ENCODE data around the gene C16orf54.
"Not testable (repeated sequence)": the region's sequence is repeated elsewhere in the genome, so short reads cannot be mapped to it uniquely, and the experiment has no call there.

The C16orf54 gene, protein sequence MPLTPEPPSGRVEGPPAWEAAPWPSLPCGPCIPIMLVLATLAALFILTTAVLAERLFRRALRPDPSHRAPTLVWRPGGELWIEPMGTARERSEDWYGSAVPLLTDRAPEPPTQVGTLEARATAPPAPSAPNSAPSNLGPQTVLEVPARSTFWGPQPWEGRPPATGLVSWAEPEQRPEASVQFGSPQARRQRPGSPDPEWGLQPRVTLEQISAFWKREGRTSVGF

GRCh38 chr16:29745853-29746345, at the start of gene C16orf54:
TSS of gene C16orf54 (minus strand) at chr16:29745990. CDS start at chr16:29744951, 1,039 bp downstream.
- peak; percentile 92 for DNase-seq

- DNase-seq = no peak
Measured at GRCh38 chr16:29794231-29794710, 48.5 kb upstream of the C16orf54 start.

GRCh38 chr16:29793153-29793552, 47.4 kb upstream of the C16orf54 start:
- DNase-seq = not testable (repeated sequence)

DNA sequence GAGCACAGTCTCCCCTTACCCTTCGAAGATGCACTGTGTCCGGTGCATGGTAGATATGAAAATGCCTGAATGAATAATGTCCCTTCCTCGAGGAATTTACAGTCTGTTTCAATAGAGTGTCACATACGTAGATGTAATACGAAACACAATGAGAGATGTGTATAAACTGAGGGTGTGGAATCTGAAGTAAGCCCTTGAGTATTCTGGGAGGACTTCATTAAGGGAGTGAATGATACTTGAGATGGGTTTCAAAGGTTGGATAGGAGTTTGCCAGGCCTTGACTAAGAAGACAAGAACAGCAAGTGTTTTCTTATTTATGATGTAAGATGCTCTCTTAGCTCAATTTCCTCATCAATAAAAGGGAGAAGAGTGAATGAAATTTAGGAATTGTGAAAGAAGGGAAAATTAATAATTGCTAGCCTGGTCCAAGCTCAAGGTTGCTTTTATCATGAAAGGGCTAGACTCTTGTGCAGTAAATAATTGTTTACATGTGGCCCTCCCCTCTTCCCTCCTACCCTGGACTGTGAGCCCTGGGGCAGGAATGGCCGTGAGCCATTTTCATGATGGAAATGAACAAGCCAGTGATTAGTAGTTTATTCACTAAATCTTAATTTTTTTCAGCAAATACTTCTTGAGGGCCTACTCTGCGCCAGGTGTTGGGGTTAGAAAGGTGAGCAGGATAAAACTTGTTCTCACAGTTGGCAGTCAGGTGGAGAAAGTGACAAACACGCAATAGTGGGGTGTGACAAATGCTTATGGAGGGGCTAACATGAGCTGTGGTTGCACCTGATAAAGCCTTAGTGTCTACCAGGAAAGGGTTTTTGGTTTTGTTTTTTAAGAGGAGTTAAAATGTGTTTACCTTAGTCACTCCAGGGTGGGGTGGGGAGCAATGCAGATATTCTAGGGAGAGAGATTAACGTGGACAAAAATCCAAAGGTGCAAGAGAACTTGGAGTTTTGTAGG, 46.3 kb upstream of the C16orf54 start:
- DNase-seq = no peak

GRCh38 chr16:29790949-29791844, 45.4 kb upstream of the C16orf54 start:
- no peak for DNase-seq

- peak; percentile 100 for DNase-seq
Measured at GRCh38 chr16:29790183-29790948, 44.6 kb upstream of the C16orf54 start, which contains the start of gene KIF22. TSS of gene KIF22 (plus strand) at chr16:29790751. CDS start at chr16:29790760, 9 bp downstream.

GRCh38 chr16:29789775-29790182, 44.0 kb upstream of the C16orf54 start:
- no peak for DNase-seq

DNA sequence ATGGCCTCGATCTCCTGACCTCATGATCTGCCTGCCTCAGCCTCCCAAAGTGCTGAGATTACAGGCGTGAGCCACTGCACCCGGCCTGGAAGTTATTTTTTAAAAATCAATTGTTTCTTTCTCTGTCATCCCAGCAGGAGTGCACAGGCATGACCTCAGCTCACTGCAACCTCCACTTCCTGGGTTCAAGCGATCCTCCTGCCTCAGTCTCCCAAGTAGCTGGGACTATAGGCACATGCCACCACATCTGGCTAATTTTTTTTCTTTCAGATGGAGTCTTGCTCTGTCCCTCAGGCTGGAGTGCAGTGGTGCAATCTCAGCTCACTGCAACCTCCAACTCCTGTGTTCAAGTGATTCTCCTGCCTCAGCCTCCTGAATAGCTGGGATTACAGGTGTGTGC, 41.4 kb upstream of the C16orf54 start:
- DNase-seq = not testable (repeated sequence)

- DNase-seq = peak; percentile 86
Measured at GRCh38 chr16:29784901-29785500, 39.2 kb upstream of the C16orf54 start.

GRCh38 chr16:29784157-29784556, 38.4 kb upstream of the C16orf54 start:
- no peak for DNase-seq

- DNase-seq = not testable (repeated sequence)
Measured at GRCh38 chr16:29783094-29783953, 37.5 kb upstream of the C16orf54 start.

DNA sequence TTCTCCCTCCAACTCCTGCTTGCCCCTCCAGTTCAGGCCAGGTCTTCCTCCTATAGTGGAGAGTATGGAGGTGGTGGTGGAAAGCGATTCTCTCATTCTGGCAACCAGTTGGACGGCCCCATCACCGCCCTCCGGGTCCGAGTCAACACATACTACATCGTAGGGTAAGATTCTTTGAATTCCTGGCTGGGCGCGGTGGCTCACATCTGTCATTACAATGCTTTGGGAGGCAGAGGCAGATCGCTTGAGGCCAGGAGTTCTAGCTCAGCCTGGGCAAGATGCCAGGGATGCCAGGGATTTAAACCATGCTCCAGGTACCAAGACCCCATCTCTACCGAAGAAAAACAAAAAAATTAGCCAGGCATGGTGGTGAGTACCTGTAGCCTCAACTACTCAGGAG, 33.7 kb upstream of the C16orf54 start:
- DNase-seq = no peak

GRCh38 chr16:29777576-29778350, 32.0 kb upstream of the C16orf54 start, which contains the start of gene ZG16:
TSS of gene ZG16 (plus strand) at chr16:29778256. CDS start at chr16:29779267, 1,011 bp downstream.
- DNase-seq = no peak

DNA sequence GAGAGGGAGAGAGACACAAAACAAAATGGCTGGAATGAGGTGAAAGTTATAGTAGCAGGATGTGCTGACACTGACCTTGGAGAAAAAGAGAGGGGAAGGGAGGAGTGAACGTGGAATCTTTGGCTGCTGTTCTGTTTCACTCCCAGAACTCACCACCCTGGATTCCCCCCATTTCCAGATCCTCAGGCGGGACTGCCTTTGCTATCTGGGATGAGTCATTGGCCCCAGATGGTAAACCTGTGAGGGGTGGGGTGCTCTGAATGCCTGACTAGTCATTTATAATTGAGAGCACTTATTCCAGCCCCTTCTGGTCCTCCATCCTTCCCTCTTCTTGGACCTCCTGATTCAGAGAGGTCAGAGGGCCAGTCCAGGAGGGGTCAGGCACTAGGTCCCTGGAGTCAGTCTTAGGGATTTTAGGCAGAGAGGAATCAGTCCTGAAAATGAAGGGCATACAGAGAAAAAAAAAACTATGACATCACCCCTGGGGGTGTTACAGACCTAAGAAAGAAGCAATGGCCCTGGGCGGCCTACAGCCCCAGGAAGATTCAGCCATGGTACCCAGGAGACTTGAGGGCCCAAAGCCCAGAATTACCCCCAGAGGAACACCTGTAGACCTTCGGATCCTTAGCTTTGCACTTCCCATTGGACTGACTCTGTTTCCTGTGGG, 30.1 kb upstream of the C16orf54 start:
- DNase-seq = no peak

DNA sequence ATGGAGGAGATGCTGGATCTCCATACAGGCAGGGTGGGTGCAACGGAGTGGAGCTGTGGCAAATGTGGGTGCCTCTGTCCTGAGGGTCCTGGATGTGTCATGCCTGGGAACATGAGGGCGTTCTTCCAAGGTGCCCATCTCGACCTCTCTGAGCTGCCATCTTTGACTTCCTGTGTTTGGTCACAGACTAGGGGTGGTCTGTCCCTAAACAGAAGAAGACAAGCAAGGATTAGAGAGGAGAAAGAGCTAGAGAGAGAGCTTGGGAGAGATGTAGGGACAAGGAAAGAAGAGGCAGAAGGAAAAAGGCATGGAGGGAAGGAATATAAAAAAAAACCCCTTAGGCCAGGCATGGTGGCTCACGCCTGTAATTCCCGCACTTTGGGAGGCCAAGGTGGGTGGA, 28.9 kb upstream of the C16orf54 start:
- no peak for DNase-seq

GRCh38 chr16:29772330-29772729, 26.5 kb upstream of the C16orf54 start:
- DNase-seq = not testable (repeated sequence)

- no peak for DNase-seq
Measured at GRCh38 chr16:29770250-29770929, 24.6 kb upstream of the C16orf54 start.

DNA sequence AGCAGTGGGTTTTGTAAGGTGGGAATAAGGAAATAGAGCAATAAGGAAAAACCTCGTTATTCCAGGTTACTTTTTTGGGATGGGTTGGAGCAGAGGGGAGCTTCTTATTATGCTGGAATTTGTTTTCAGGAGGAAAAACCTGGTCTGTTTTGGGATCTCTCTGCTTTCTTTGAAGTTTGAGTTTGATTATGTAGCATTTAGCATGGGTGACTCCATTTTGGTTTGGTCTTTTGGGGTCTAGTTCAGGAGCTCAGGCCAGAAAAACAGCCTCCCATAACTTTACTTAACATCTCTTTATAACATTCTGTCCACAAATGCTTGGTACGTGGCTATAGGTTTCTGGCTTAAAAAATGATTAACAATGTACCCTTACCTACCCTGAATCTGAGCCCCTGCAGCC, 23.7 kb upstream of the C16orf54 start:
- DNase-seq = no peak
